Ovary (tissue), 3 donors: ENCODE results near the gene NTNG2.

Experiments used
- CTCF ChIP-seq, 3 donors: fragments of 450-650 bp in 2 of 3; fragments of 200-600 bp in 1 of 3; IDR thresholded peaks; one replicate each; pipeline versions ENCODE4 v1.5.1 to v1.8.0; 2016 to 2022; ENCODE audit warnings: antibody characterized with exemption in 3 of 3, mild to moderate bottlenecking in 1 of 3
- EP300 ChIP-seq: sonication (generic); formaldehyde crosslinking; IDR thresholded peaks from one replicate; pipeline ENCODE4 v1.6.1; 2017; ENCODE audit warnings: antibody characterized with exemption
- POLR2A ChIP-seq: fragments of 450-650 bp; IDR thresholded peaks from one replicate; pipeline ENCODE4 v1.6.1; 2017; ENCODE audit warnings: antibody characterized with exemption, mild to moderate bottlenecking, moderate library complexity
- donor health status: DM: no; HTN: no; CAD: no.

- no peak for TF ChIP-seq POLR2A
- TF ChIP-seq CTCF (IDR thresholded peaks at IDR 0.05): no peak
- TF ChIP-seq EP300: no peak
Measured at GRCh38 chr9:132207215-132207614, 45.4 kb downstream of the NTNG2 start.
